Liver (tissue), 9 donors: ENCODE measurements around the gene STC2. TPM values are rescaled to one million over a fixed set of nuclear protein-coding genes. Genes with fewer than 3 reads are reported as not detected.

ENCODE experiments used
- DNase-seq: peaks from one replicate; pipeline ENCODE4 v3.0.0-alpha.2; 2017; ENCODE audit warnings: low spot score
- H3K27ac ChIP-seq, 2 donors: one replicate each; pipeline ENCODE4 v1.7.0; 2013; ENCODE audit warnings: inconsistent platforms in 2 of 2, low read length in 2 of 2, control low read depth in 1 of 2, low read depth in 1 of 2, mild to moderate bottlenecking in 1 of 2
- H3K27me3 ChIP-seq, 4 donors: one replicate each; pipeline versions ENCODE4 v1.6.1 to v1.7.0; 2013; ENCODE audit warnings: low read length in 3 of 4, inconsistent platforms in 1 of 4, mild to moderate bottlenecking in 1 of 4, moderate library complexity in 1 of 4; ENCODE audit not compliant: control insufficient read depth in 4 of 4, insufficient read depth in 4 of 4
- H3K36me3 ChIP-seq, 4 donors: one replicate each; pipeline versions ENCODE4 v1.6.1 to v1.7.0; 2013; ENCODE audit warnings: low read length in 3 of 4, mild to moderate bottlenecking in 3 of 4, low read depth in 1 of 4, moderate library complexity in 1 of 4; ENCODE audit not compliant: control insufficient read depth in 4 of 4, insufficient read depth in 3 of 4
- H3K4me1 ChIP-seq, 4 donors: one replicate each; pipeline versions ENCODE4 v1.6.1 to v1.7.0; 2013; ENCODE audit warnings: low read length in 3 of 4, mild to moderate bottlenecking in 3 of 4, moderate library complexity in 1 of 4; ENCODE audit not compliant: control insufficient read depth in 4 of 4, insufficient read depth in 4 of 4
- H3K4me3 ChIP-seq, 3 donors: one replicate each; pipeline versions ENCODE4 v1.6.1 to v1.7.0; 2013; ENCODE audit warnings: low read length in 3 of 3, control low read depth in 1 of 3, low read depth in 1 of 3, mild to moderate bottlenecking in 1 of 3
- H3K9ac ChIP-seq, 2 donors: one replicate each; pipeline ENCODE4 v1.7.0; 2013; ENCODE audit warnings: low read length in 2 of 2, mild to moderate bottlenecking in 2 of 2, moderate library complexity in 2 of 2, control low read depth in 1 of 2, low read depth in 1 of 2
- H3K9me3 ChIP-seq, 4 donors: one replicate each; pipeline versions ENCODE4 v1.6.1 to v1.7.0; 2013; ENCODE audit warnings: low read length in 3 of 4; ENCODE audit not compliant: control insufficient read depth in 4 of 4
- FOXA1 ChIP-seq: IDR thresholded peaks from 2 replicates; pipeline ENCODE4 v1.6.1; 2016; ENCODE audit warnings: antibody characterized with exemption
- HNF4A ChIP-seq, 2 donors: conservative IDR thresholded peaks; 2 replicates each; pipeline ENCODE4 v1.6.1; 2016; ENCODE audit warnings: antibody characterized with exemption in 2 of 2, mild to moderate bottlenecking in 2 of 2
- HNF4G ChIP-seq: IDR thresholded peaks from 2 replicates; pipeline ENCODE4 v1.6.1; 2016; ENCODE audit warnings: antibody characterized with exemption
- NR2F2 ChIP-seq: IDR thresholded peaks from 2 replicates; pipeline ENCODE4 v1.6.1; 2016; ENCODE audit warnings: antibody characterized with exemption
- TAF1 ChIP-seq: conservative IDR thresholded peaks from 2 replicates; pipeline ENCODE4 v1.6.1; 2016; ENCODE audit warnings: antibody characterized with exemption, mild to moderate bottlenecking
- YY1 ChIP-seq: IDR thresholded peaks from 2 replicates; pipeline ENCODE4 v1.6.1; 2016; ENCODE audit warnings: antibody characterized with exemption, mild to moderate bottlenecking
- WGBS: extraction: QIAGEN DNeasy Blood & Tissue Kit; methylation state at CpG from one replicate; pipeline ENCODE4 v1.1.7; 2013; 5-methylcytosine and 5-hydroxymethylcytosine counted together
- polyA plus RNA-seq, 2 donors: library from polyadenylated mRNA; stranded (reverse) in 1 of 2; unstranded in 1 of 2; fragments of 200-250 nt in 1 of 2; fragments of >200 nt in 1 of 2; fragmentation: Nextera tagmentation in 1 of 2; extraction: Ambion mirVana in 1 of 2; gene quantifications; one replicate each; pipeline versions ENCODE4 v1.2.1 to v1.2.3, GENCODE V29; 2013 to 2015
- total RNA-seq, 2 donors: library from RNA; depleted of rRNA; stranded (reverse); fragments of >200 nt; gene quantifications; one replicate each; pipeline ENCODE4 v1.2.3, GENCODE V29; 2014
- TF ChIP-seq, protein P1 (sequence below): IDR thresholded peaks from 2 replicates; pipeline ENCODE4 v1.6.1; 2016; ENCODE audit warnings: antibody characterized with exemption, mild to moderate bottlenecking
- TF ChIP-seq, protein P2 (sequence below): IDR thresholded peaks from 2 replicates; pipeline ENCODE4 v1.6.1; 2016; ENCODE audit warnings: antibody characterized with exemption
- TF ChIP-seq, protein P3 (sequence below): IDR thresholded peaks from 2 replicates; pipeline ENCODE4 v1.6.1; 2016; ENCODE audit warnings: antibody characterized with exemption
- donor health status: healthy.
- donor health status: healthy.
- donor health status: healthy.
- donor health status: healthy.
- donor health status: healthy.

Gene STC2
- total and polyA plus RNA-seq, 4 donors, result 0.04 to 0.18 (median 0.17) TPM; not detected in 1

DNA sequence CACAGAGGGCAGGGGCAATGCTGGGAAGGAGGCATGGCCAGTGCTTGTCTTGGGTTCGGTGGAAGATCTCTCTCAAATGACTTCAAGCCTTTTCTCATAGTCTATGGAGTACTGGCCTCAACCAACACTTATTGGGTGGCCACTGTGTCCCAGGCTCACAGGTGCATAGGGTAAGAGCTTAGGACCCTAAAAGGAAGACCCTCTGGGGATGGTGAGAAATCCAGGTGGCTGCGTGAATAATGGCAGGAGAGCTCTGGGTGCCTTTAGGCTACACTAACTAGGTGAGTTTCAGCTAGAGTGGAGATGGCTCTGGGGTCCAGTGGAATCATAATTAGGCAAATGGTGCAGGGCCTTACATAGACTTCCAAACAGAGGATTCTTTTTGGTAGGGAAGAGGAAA lies 9.9 kb downstream of the STC2 start:
- H3K9ac ChIP-seq, result no peak overlapping the region
- no peak overlapping the region for H3K27ac ChIP-seq
- TF ChIP-seq, protein P1, sequence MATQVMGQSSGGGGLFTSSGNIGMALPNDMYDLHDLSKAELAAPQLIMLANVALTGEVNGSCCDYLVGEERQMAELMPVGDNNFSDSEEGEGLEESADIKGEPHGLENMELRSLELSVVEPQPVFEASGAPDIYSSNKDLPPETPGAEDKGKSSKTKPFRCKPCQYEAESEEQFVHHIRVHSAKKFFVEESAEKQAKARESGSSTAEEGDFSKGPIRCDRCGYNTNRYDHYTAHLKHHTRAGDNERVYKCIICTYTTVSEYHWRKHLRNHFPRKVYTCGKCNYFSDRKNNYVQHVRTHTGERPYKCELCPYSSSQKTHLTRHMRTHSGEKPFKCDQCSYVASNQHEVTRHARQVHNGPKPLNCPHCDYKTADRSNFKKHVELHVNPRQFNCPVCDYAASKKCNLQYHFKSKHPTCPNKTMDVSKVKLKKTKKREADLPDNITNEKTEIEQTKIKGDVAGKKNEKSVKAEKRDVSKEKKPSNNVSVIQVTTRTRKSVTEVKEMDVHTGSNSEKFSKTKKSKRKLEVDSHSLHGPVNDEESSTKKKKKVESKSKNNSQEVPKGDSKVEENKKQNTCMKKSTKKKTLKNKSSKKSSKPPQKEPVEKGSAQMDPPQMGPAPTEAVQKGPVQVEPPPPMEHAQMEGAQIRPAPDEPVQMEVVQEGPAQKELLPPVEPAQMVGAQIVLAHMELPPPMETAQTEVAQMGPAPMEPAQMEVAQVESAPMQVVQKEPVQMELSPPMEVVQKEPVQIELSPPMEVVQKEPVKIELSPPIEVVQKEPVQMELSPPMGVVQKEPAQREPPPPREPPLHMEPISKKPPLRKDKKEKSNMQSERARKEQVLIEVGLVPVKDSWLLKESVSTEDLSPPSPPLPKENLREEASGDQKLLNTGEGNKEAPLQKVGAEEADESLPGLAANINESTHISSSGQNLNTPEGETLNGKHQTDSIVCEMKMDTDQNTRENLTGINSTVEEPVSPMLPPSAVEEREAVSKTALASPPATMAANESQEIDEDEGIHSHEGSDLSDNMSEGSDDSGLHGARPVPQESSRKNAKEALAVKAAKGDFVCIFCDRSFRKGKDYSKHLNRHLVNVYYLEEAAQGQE, result no peak
- no peak for TF ChIP-seq HNF4G
- TF ChIP-seq NR2F2, result no peak
- TF ChIP-seq, protein P2, sequence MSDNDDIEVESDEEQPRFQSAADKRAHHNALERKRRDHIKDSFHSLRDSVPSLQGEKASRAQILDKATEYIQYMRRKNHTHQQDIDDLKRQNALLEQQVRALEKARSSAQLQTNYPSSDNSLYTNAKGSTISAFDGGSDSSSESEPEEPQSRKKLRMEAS, result no peak
- TF ChIP-seq YY1, result no peak
- no peak for TF ChIP-seq TAF1
- DNase-seq, result no peak
- H3K27me3 ChIP-seq, result no peaks in the 10 kb centered on the region
- 99% methylated on average over 2 of the region's 2 CpGs for WGBS
- no peaks in the 10 kb centered on the region for H3K9me3 ChIP-seq
- H3K4me1 ChIP-seq, result peaks cover 2 to 15% (median 12%) of the 10 kb centered on the region in 4 donors
- H3K4me3 ChIP-seq, result no peak overlapping the region
- H3K36me3 ChIP-seq, result no peaks in the 10 kb centered on the region

DNA sequence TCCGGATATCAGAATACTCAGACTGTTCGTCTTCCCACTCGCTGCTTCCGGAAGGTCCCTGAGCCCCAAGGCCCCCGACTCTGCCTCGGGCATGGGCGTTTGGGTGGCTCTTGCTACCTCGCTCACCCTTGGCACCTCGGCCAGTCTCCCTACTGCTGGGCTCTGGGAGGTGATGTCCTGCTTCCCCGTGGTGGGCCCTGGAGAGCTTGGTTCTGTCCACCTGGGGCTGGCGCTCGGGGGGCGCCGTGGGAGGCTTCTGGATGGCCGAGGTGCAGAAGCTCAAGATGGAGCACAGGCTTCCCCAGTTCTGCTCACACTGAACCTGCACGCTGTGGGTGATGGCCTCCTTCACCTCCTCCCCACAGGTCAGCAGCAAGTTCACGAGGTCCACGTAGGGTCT lies 10.4 kb downstream of the STC2 start:
- H3K9ac ChIP-seq, result no peak overlapping the region
- no peaks in the 10 kb centered on the region for H3K27me3 ChIP-seq
- DNase-seq, result no peak
- H3K27ac ChIP-seq, result no peak overlapping the region
- TF ChIP-seq HNF4A (conservative IDR thresholded peaks at IDR 0.05), result no peak
- H3K9me3 ChIP-seq, result no peaks in the 10 kb centered on the region
- no peaks in the 10 kb centered on the region for H3K36me3 ChIP-seq
- peaks cover 2 to 15% (median 12%) of the 10 kb centered on the region in 4 donors for H3K4me1 ChIP-seq
- no peak overlapping the region for H3K4me3 ChIP-seq
- WGBS, result 96% methylated on average over 18 of the region's 18 CpGs

DNA sequence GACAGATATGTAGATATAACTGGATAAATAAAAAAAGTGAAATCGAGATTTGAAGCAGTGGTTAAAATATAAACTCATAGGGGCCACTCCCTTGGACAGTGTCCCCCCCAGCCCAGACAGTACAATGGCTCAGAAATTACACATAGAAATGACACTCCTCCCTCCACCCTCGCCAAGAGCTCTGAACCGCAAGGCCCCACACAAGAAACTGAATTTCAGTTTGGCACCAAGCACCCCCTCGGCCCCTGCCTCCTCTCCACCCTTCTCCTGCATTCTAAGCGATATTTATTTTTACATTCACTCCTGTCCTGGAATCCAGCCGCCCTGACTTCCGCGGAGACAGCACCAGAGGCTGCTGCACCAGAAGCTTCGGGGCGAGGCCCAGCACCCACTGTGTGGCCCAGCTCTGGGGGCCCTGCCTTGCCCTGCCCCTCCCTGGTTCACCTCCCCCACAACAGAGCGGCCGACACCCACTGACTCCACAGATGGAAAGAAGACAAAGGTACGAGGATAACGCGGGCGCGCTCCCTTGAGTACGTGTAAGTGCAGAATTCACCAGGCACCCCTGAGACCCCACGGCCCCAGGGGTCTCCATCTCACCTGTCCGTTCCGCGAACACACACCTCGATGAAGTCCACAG lies 11.0 kb downstream of the STC2 start:
- 94% methylated on average over 23 of the region's 23 CpGs for WGBS
- no peak overlapping the region for H3K27ac ChIP-seq

More for the DNA sequence above, 11.0 kb downstream of the STC2 start:
- Histone ChIP-seq H3K4me1 (peaks cover 2 to 15% (median 12%) of the 10 kb centered on the region in 4 donors), H3K36me3 (no peaks in the 10 kb centered on the region), H3K4me3 (no peak overlapping the region), H3K27me3 (no peaks in the 10 kb centered on the region), H3K9ac (no peak overlapping the region), H3K9me3 (no peaks in the 10 kb centered on the region)
- TF ChIP-seq FOXA1, result no peak
- TF ChIP-seq, protein P3, sequence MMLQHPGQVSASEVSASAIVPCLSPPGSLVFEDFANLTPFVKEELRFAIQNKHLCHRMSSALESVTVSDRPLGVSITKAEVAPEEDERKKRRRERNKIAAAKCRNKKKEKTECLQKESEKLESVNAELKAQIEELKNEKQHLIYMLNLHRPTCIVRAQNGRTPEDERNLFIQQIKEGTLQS, result no peak
- TF ChIP-seq, protein P1, result no peak
- TF ChIP-seq NR2F2, result no peak
- no peak for DNase-seq
